DMS53 treated with DMSO at 0.1 percent for 48 hours (cell line): Measurements from ENCODE around the gene CLDN20.
A peak's percentile ranks its signal among the peaks of the same experiment; 100 is the strongest.
"Not testable (repeated sequence)": the region's sequence is repeated elsewhere in the genome, so short reads cannot be mapped to it uniquely, and the experiment has no call there.

Experiments
- DNase-seq: peaks from one replicate; lab custom pipeline; 2025; ENCODE audit not compliant: unreplicated experiment; lab: John Stamatoyannopoulos, UW

The CLDN20 gene

GRCh38 chr6:155310596-155310995, 46.8 kb downstream of the CLDN20 start:
- no peak for DNase-seq

GRCh38 chr6:155311086-155311485, 47.3 kb downstream of the CLDN20 start:
- DNase-seq, result no peak

DNA sequence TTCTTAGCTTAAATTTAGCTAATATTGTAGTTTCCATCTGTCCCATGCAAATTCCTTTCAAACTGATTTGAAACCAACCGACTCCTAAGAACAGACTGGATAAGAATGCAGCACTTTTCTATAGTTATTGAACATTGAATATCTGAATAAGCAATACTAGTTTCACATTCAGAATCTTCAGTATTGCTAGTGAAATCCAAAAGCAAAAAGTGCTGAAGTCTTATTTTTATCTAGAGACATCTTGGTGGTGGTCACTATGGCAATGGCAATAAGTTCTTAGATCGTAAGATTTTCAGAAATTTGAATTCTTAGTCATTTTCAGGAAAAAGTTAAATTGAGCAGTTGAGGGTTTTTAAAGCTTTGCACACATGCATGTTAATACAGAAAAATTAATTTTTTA, 47.8 kb downstream of the CLDN20 start:
- no peak for DNase-seq

DNA sequence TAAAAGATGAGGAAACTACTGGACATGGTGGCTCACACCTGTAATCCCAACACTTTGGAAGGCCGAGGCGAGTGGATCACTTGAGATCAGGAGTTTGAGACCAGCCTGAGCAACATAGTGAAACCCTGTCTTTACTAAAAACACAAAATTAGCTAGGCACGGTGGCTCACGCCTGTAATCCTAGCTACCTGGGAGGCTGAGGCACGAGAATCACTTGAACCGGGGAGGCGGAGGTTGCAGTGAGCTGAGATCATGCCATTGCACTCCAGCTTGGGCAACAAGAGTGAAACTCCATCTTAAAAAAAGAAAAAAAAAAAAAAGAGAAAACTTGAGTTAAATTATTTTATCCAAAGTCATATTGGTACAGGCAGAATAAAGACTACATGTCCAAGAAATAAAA, 49.1 kb downstream of the CLDN20 start:
- DNase-seq, result not testable (repeated sequence)

- no peak for DNase-seq
Observed at GRCh38 chr6:155313602-155314091, 49.8 kb downstream of the CLDN20 start.

GRCh38 chr6:155314092-155314772, 50.4 kb downstream of the CLDN20 start, which contains the start of gene TFB1M:
TFB1M (minus strand) TSS chr6:155314484; CDS start chr6:155314428, 56 bp downstream.
- DNase-seq, result peak; percentile 94

GRCh38 chr6:155314773-155315515, 51.1 kb downstream of the CLDN20 start:
- DNase-seq, result peak; percentile 82

GRCh38 chr6:155315516-155315871, 51.7 kb downstream of the CLDN20 start:
- no peak for DNase-seq

DNA sequence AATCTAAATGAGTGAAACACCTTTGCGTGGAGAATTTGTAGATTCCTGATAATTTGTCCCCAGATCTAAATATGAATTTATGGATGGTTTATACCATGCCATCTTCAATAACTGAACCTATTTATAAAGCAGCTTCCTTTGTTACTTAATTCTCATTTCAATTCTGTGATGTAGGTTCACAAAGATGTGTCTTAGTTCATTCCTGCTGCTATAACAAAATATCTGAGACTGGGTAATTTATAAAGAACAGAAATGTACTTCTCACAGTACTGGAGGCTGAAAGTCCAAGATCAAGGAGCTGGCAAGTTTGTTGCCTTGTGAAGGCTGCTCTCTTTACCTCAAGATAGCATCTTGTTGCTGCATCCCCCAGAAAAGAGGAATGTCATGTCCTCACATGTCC, 52.6 kb downstream of the CLDN20 start:
- no peak for DNase-seq

GRCh38 chr6:155317186-155317585, 53.4 kb downstream of the CLDN20 start:
- no peak for DNase-seq

GRCh38 chr6:155319902-155320301, 56.1 kb downstream of the CLDN20 start:
- DNase-seq, result no peak

GRCh38 chr6:155324172-155324571, 60.4 kb downstream of the CLDN20 start:
- DNase-seq, result no peak

- no peak for DNase-seq
Observed at GRCh38 chr6:155324993-155325392, 61.2 kb downstream of the CLDN20 start.

DNA sequence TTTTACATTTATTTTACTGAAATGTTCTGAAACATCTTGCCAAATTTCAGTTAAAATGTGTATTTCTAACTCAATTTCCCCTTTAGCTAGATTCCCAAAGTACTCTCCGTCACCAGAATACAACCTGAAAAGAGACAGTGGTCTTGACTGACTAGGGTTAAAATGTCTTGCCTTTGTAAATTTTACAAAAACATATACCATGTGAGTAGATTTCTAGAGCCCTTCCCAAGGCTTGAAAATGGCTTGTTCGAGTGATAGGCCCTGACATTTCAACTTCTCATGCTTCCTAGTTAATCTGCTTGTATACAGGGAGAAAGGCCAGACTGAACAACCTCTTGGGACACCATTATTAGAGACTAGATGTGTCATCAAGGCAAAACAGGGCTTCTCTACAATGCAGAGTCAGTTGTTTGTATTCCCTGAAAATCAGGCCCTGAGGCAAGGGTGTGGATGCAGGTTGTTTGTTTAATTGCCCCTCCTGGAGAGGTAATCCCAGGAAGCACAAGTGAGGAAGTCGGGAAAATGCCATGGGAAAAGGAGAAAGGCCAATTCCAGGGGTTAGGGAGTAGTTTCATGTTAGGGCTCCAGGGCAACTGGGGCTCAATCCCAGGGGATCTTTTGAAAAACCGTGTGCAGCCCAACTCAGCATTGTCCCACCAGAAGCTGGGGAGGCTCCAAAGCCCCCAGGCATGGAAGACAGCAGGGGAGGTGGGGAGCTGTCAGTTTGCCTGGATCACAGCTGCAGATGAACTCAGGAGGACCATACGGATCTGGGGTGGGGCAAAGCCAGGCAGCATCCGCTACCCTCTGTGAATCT, 62.1 kb downstream of the CLDN20 start:
- no peak for DNase-seq
